CD4-positive, alpha-beta T cell treated with Interleukin-17A for 1 hour (primary cell): ENCODE measurements around the gene CGAS.
"Not testable (repeated sequence)": the region's sequence is repeated elsewhere in the genome, so short reads cannot be mapped to it uniquely, and the experiment has no call there.

ENCODE experiments used
- DNase-seq: peaks from one replicate; pipeline ENCODE4 v3.0.0-alpha.2; 2020

CGAS gene

DNA sequence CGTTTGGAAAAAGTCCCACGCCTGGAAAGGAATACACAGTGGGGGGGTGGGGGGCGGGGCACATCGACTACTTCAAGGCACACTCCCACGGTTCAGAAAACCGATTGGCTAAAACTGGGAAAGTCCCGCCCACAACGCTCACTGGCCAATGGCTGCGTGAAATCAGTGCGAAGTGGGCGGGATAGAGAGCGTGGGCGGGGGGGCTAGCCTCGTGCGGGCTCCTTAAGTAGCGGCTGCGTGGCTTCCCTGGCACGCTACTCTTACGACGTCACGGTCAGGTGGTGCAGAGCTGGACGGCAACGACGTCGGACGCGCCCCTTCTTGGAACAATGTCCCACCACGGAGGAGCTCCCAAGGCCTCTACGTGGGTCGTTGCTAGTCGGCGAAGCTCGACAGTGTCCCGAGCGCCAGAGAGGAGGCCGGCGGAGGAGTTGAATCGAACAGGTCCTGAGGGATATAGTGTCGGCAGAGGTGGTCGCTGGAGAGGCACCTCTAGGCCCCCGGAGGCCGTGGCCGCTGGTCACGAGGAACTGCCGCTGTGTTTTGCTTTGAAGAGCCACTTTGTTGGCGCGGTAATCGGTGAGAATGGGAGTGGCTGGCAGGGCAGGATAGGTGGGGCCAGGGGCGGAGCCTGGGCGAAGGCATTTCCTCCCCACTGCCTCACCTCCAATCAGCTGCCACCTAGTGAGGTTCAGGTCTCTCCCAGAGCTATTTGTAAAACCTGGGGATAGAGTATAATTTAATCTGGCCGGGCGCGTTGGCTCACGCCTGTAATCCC is 57.3 kb downstream of the CGAS start, which contains the start of gene DDX43:
Gene DDX43 (plus strand): TSS at position 252 of the 778 bp plus-strand sequence. CDS start 78 bp downstream, at position 330.
- DNase-seq = peak; percentile 85

DNA sequence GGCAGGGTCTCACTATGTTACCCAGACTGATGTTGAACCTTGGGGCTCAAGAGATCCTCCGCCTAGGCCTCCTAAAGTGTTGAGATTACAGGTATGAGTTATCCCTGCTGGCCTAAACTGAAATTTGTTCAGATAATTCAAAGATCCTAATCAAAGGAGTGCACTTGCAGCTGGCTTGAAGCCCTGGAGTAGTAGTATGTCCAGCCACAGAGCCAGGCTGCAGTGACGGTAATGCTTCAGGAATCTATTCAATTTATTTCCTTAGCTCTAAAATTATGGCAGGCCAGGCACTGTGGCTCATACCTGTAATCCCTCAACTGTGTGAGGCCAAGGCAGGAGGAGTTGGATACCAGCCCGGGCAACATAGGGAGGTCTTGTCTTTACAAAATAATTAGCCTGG is 58.8 kb downstream of the CGAS start:
- DNase-seq = no peak

DNA sequence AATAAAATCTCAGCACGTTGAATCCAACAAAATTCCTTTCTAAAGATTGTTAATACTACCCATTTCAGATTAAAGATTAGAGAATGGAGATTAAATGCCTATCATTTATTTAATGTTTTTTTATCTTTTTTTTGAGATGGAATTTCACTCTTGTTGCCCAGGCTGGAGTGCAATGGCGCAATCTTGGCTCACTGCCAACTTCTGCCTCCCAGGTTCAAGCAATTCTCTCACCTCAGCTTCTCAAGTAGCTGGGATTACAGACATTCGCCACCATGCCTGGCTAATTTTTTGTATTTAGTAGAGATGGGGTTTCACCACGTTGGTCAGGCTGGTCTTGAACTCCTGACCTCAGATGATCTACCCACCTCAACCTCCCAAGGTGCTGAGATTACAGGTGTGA is 59.9 kb downstream of the CGAS start:
- DNase-seq = not testable (repeated sequence)

DNA sequence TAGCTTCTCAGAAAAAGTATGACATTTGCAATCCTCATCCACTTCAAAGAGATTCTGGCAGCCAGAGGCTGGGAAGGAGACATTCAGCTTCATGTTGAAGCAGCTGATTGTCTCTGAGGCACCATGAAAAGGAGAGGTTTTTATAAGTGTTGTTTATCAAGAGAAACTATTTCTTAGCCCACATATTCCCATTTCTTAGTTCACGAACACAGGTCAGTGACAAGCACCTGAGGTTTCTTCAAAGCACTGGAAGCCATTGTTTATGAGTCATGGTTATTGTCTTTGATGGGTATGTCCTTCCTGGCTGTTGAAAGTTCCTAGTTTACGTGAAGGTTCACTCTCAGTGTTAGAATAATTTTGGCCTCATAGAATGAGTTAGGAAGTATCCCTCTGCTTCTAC is 60.4 kb downstream of the CGAS start:
- DNase-seq = peak; percentile 30

DNA sequence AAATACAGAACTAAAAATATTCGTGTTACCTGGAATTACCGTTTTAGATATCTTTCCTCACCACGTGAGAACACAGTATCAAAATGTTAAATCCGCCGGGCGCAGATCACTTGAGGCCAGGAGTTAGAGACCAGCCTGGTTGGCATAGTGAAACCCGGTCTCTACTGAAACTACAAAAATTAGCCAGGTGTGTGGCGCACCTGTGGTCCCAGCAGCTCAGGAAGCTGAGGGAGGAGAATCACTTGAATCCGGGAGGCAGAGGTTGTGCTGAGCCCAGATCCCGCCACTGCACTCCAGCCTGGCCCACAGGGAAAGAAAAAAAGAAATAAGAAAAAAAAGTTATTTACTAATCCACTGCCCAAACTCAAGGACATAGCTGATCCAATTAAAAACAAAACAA is 62.2 kb downstream of the CGAS start:
- no peak for DNase-seq

DNA sequence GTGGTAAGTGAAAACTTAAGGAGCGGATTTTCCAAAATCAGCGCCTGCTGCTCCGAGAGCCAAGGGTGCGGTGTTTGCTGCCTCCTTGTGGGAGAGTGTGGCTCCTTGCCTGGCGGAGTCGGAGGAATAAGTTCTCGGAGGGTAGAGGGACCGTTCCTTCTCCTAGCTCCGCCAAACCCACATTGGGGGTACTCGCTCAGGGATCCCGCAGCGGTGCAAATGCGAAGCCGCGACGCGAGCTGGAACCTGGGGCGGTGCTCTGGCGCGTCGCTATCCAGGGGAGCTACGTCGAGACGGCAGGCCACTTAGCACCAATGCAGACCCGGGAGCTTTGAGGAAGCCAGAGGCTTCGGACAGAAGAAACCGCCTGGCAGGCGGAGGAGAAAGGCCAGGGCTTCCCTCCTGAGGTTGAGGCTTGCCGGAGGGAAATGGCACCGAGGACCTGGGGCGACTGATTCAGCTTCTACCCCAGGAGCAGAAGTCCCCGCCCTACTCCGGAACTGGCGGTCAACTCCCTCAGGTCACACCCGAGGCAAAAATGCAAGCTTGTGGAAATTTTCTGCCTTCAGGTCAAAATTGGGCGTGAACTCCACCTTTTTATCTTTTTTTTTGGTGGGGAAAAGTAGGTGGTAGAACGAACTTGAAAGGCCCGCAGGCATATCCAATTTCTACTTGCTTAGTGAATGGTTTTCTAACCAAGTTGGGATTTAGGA is 63.1 kb downstream of the CGAS start:
- DNase-seq = peak; percentile 75

DNA sequence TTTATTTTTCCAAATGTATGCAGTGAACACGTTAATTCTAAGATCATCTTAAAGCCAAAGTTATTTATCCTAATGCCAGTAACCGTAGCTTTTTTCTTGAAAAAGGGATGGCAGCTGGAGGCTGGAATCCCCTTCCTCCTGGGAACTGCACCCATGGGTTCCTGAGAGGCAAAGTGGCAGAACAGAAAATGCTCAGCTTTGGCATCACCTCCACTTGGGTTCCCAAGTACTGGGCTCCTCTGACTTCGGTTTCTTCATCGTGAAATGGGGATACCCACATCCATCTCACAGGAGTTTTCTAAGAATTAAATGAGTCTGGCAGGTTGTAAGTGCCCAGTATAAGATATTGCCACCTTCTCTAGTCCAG is 63.7 kb downstream of the CGAS start:
- DNase-seq = no peak

DNA sequence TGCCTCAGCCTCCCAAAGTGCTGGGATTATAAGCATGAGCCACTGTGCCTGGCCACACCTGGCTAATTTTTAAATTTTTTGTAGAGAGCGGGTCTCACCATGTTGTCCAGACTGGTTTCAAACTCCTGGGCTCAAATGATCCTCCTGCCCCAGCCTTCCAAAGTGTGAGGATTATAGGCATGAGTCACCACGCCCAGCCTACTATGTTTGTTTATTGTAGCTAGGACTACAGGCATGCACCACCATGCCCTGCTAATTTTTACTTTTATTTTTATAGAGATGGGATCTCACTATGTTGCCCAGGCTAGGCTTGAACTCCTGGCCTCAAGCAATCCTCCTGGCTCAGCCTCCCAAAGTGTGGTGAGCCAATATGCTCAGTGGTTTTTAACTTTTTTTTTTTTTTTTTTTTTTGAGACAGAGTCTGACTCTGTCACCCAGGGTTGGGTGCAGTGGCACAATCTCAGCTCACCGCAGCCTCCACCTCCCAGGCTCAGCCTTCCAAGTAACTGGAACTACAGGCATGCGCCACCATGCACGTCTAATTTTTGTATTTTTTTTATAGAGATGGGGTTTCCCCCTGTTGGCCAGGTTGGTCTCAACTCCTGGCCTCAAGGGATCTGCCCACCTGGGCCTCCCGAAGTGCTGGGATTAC is 69.5 kb downstream of the CGAS start:
- no peak for DNase-seq

DNA sequence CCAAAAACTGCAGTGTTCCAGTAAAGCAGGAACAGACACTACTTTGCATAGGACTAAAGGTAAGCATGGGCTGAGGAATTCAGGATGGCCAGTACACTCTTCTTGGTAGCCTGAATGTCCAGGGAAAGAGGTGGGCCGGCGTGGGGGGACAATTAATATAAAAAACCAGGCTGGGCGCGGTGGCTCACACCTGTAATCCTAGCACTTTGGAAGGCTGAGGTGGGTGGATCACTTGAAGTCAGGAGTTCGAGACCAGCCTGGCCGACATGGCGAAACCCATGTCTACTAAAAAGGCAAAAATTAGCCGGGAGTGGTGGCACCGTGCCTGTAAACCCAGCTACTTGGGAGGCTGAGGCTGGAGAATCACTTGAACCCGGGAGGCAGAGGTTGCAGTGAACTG is 70.6 kb downstream of the CGAS start:
- not testable (repeated sequence) for DNase-seq

DNA sequence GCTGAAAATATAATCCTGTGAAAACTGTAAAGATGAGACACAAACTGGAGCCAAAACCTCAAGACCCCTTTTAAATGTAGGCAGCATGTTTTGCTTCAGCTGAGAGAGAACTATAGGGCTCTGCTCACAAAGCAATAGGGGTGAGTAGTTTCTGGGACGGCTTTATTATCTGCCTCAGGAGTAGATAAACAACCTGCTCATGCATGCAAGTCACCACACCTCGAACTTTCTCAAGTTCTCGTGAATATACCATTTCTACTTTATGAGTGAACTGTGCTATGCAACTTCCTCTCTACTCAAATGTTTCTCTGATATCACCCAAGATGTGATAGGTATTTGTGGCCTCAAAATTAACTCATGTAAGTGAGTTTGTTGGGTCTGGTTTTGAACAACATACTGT is 74.9 kb downstream of the CGAS start:
- DNase-seq = no peak

DNA sequence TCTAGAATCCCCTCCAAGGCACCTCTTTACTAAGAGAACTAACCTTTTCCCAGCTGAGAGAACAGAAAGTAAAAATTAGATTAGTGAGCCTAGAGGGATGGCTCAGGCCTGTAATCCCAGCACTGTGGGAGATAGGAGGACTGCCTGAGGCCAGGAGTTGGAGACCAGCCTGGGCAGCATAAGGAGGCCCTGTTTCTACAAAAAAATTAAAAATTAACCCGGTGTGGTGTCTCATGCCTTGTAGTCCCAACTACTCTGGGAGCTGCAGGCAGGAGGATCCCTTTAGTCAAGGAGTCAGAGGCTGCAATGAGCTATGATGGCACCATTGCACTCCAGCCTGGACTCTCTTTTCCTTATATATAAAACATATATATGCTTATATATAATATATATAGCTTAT is 76.9 kb downstream of the CGAS start:
- no peak for DNase-seq
